ENCODE measurements around the gene ZNF576. TPM values are rescaled to one million over a fixed set of nuclear protein-coding genes. Genes with fewer than 3 reads are reported as not detected.

Gene ZNF576
- total RNA-seq, 1 donor from 2014 or later, result 14.2 TPM

- H3K4me1 ChIP-seq, result peaks cover 7% of the 10 kb centered on the region
- no peaks in the 10 kb centered on the region for H3K9me3 ChIP-seq
- intact Hi-C loops (cut with DNase I), result no loop called here
- DNase-seq (no peak), ATAC-seq (no peak)
- peaks cover 8% of the 10 kb centered on the region for H3K36me3 ChIP-seq
- H3K27ac ChIP-seq, result no peak overlapping the region
- TF ChIP-seq CTCF (IDR thresholded peaks at IDR 0.05), result no peak
- no peaks in the 10 kb centered on the region for H3K27me3 ChIP-seq (ENCODE audit: low read depth)
- H3K4me3 ChIP-seq, result no peak overlapping the region
Measured at GRCh38 chr19:43569657-43570056, 26.7 kb upstream of the ZNF576 start.

GRCh38 chr19:43570174-43570791 is 26.1 kb upstream of the ZNF576 start:
- no peak for TF ChIP-seq CTCF (IDR thresholded peaks at IDR 0.05)
- DNase-seq (no peak), ATAC-seq (no peak)
- intact Hi-C loops (cut with DNase I), result no loop called here
- H3K4me1 ChIP-seq, result peaks cover 10% of the 10 kb centered on the region
- H3K9me3 ChIP-seq, result no peaks in the 10 kb centered on the region
- H3K36me3 ChIP-seq, result peaks cover 8% of the 10 kb centered on the region
- H3K27ac ChIP-seq, result no peak overlapping the region
- H3K27me3 ChIP-seq (ENCODE audit: low read depth), result no peaks in the 10 kb centered on the region
- no peak overlapping the region for H3K4me3 ChIP-seq

GRCh38 chr19:43572171-43572588 is 24.2 kb upstream of the ZNF576 start:
- TF ChIP-seq CTCF (IDR thresholded peaks at IDR 0.05), result no peak
- Histone ChIP-seq H3K27me3 (ENCODE audit: low read depth) (no peaks in the 10 kb centered on the region), H3K4me1 (peaks cover 15% of the 10 kb centered on the region), H3K9me3 (no peaks in the 10 kb centered on the region), H3K27ac (no peak overlapping the region), H3K36me3 (peaks cover 8% of the 10 kb centered on the region), H3K4me3 (no peak overlapping the region)
- no peak for DNase-seq
- intact Hi-C loops (cut with DNase I), result no loop called here
- peak in 1 of 2 donors; percentile 20 for ATAC-seq

- DNase-seq, result peak; percentile 28
- H3K36me3 ChIP-seq, result peaks cover 4% of the 10 kb centered on the region
- intact Hi-C loops (cut with DNase I), result no loop called here
- no peak for TF ChIP-seq CTCF (IDR thresholded peaks at IDR 0.05)
- peaks cover 15% of the 10 kb centered on the region for H3K4me1 ChIP-seq
- H3K27me3 ChIP-seq (ENCODE audit: low read depth), result no peaks in the 10 kb centered on the region
- ATAC-seq, result no peak
- H3K9me3 ChIP-seq, result no peaks in the 10 kb centered on the region
- H3K27ac ChIP-seq, result peak overlapping the region; percentile 86
- H3K4me3 ChIP-seq, result peak overlapping the region; percentile 74
Measured at GRCh38 chr19:43574424-43575155, 21.8 kb upstream of the ZNF576 start.

GRCh38 chr19:43575156-43575950 is 21.0 kb upstream of the ZNF576 start, which contains the start of the genes PINLYP and XRCC1:
Gene PINLYP, plus strand, starts transcription at chr19:43575801. Its CDS starts 1,391 bp downstream, at chr19:43577192.
Gene XRCC1, minus strand, starts transcription at chr19:43575527. Its CDS starts 69 bp downstream, at chr19:43575458.
- H3K4me1 ChIP-seq, result peaks cover 21% of the 10 kb centered on the region
- no peaks in the 10 kb centered on the region for H3K9me3 ChIP-seq
- ATAC-seq (peak; percentile 99), DNase-seq (peak; percentile 99)
- intact Hi-C loops (cut with DNase I), result no loop called here
- H3K36me3 ChIP-seq, result peaks cover 4% of the 10 kb centered on the region
- peak within 1 kb of the TSS; percentile 74 for H3K4me3 ChIP-seq
- H3K27me3 ChIP-seq (ENCODE audit: low read depth), result no peaks in the 10 kb centered on the region
- H3K27ac ChIP-seq, result peak within 1 kb of the TSS; percentile 86
- TF ChIP-seq CTCF (IDR thresholded peaks at IDR 0.05), result no peak

Data from lower lobe of right lung (tissue), 2 donors.